Stimulated activated CD8-positive, alpha-beta memory T cell treated with anti-CD3 and anti-CD28 coated beads, Interleukin-7, amount 100 ng/mL, for 24 hours (primary cell): ENCODE results near the gene MARCHF3.
"Not testable (repeated sequence)": the region's sequence is repeated elsewhere in the genome, so short reads cannot be mapped to it uniquely, and the experiment has no call there.

Source experiments
- DNase-seq: peaks from one replicate; pipeline ENCODE4 v3.0.0-alpha.2; 2020; ENCODE audit warnings: low read depth

Gene MARCHF3

GRCh38 chr5:126872561-126873354, 157.6 kb downstream of the MARCHF3 start:
- no peak for DNase-seq

GRCh38 chr5:126871441-126871840, 158.9 kb downstream of the MARCHF3 start:
- no peak for DNase-seq

- no peak for DNase-seq
These were observed 161.3 kb downstream of the MARCHF3 start for GRCh38 chr5:126869005-126869451.

- no peak for DNase-seq
These were observed 161.9 kb downstream of the MARCHF3 start for GRCh38 chr5:126868338-126869004.

- no peak for DNase-seq
These were observed 163.3 kb downstream of the MARCHF3 start for GRCh38 chr5:126866851-126867636.

- DNase-seq, result no peak
These were observed 165.1 kb downstream of the MARCHF3 start for GRCh38 chr5:126865299-126865698.

- DNase-seq, result no peak
These were observed 166.2 kb downstream of the MARCHF3 start for GRCh38 chr5:126864042-126864688.

- DNase-seq, result no peak
These were observed 167.0 kb downstream of the MARCHF3 start for GRCh38 chr5:126863402-126863801.

GRCh38 chr5:126858441-126858840, 171.9 kb downstream of the MARCHF3 start:
- DNase-seq, result no peak

- no peak for DNase-seq
These were observed 172.6 kb downstream of the MARCHF3 start for GRCh38 chr5:126857472-126858410.

- DNase-seq, result no peak
These were observed 175.1 kb downstream of the MARCHF3 start for GRCh38 chr5:126855266-126855665.

- DNase-seq, result no peak
These were observed 175.7 kb downstream of the MARCHF3 start for GRCh38 chr5:126854526-126855110.

GRCh38 chr5:126853541-126854307, 176.6 kb downstream of the MARCHF3 start:
- DNase-seq, result not testable (repeated sequence)

GRCh38 chr5:126852841-126853271, 177.5 kb downstream of the MARCHF3 start:
- DNase-seq, result no peak

- DNase-seq, result no peak
These were observed 178.2 kb downstream of the MARCHF3 start for GRCh38 chr5:126852091-126852571.

GRCh38 chr5:126851501-126852011, 178.8 kb downstream of the MARCHF3 start:
- no peak for DNase-seq

GRCh38 chr5:126849101-126849678, 181.2 kb downstream of the MARCHF3 start:
- DNase-seq, result no peak

- no peak for DNase-seq
These were observed 182.1 kb downstream of the MARCHF3 start for GRCh38 chr5:126848253-126848652.

- DNase-seq, result no peak
These were observed 182.5 kb downstream of the MARCHF3 start for GRCh38 chr5:126847826-126848251.
